ENCODE data around the gene PGAP1. TPM values are rescaled to one million over a fixed set of nuclear protein-coding genes. Genes with fewer than 3 reads are reported as not detected.

PGAP1 gene
- total and polyA plus RNA-seq, 9 of the 15 experiments (the other 6 are each of a cell fraction or from before 2014, with no cell fraction given): 0.08 to 0.73 (median 0.52) TPM

- TF ChIP-seq MLX (CRISPR knock-in tag; conservative IDR thresholded peaks at IDR 0.05) (no peak), TFE3 (CRISPR knock-in tag; IDR thresholded peaks at IDR 0.05) (no peak), SUPT5H (IDR thresholded peaks at IDR 0.05) (no peak), CAMTA2 (CRISPR knock-in tag; conservative IDR thresholded peaks at IDR 0.05) (no peak)
These were observed 42.1 kb downstream of the PGAP1 start (continued) for GRCh38 chr2:196884368-196884767.

DNA sequence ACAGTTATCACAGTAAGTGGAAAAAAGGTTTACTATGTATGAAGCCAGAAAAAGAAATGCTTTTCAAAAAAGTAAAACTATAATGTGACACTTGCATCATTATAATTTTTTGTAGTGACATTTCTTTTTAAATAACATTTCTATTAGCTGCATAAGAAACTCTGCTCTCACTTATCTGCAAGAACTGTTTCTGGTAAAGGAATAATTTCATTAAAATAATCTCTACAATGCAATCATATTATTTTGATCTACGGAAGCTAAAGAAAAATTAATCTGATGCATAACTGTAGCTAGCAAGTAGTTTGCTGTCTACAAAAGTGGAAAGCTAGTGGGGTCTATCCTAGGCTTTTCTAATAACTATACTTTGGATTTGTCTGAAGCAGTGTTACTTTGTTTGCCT, 50.1 kb downstream of the PGAP1 start:
- CTCF ChIA-PET (ENCODE audit: low intra/inter-chr PET ratio): no interaction called here
- no peak overlapping the region for H2AFZ ChIP-seq (ENCODE audit: low read depth, low read length)
- no TSS peak for BruUV-seq (replicated peaks)
- DNase-seq (ENCODE audit: extremely low read depth in 1 of 4, low spot score in 3 of 4) (no peak), ATAC-seq (no peak), FAIRE-seq (no peak)
- H3K4me3 ChIP-seq: no peak overlapping the region
- H3K4me2 ChIP-seq (ENCODE audit: insufficient read depth, low read length): no peak overlapping the region
- H3K79me2 ChIP-seq (ENCODE audit: control insufficient read depth, insufficient read depth, low read length): no peaks in the 10 kb centered on the region
- TF ChIP-seq, protein P1, sequence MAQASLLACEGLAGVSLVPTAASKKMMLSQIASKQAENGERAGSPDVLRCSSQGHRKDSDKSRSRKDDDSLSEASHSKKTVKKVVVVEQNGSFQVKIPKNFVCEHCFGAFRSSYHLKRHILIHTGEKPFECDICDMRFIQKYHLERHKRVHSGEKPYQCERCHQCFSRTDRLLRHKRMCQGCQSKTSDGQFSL (CRISPR knock-in tag; IDR thresholded peaks at IDR 0.05): no peak
- TF ChIP-seq, protein P1 (tag; IDR thresholded peaks at IDR 0.05): no peak
- no peak for TF ChIP-seq ATF3 (IDR thresholded peaks at IDR 0.05)
- no peak for TF ChIP-seq ATF3 (CRISPR knock-in tag; conservative IDR thresholded peaks at IDR 0.05)
- TF ChIP-seq, protein P2, sequence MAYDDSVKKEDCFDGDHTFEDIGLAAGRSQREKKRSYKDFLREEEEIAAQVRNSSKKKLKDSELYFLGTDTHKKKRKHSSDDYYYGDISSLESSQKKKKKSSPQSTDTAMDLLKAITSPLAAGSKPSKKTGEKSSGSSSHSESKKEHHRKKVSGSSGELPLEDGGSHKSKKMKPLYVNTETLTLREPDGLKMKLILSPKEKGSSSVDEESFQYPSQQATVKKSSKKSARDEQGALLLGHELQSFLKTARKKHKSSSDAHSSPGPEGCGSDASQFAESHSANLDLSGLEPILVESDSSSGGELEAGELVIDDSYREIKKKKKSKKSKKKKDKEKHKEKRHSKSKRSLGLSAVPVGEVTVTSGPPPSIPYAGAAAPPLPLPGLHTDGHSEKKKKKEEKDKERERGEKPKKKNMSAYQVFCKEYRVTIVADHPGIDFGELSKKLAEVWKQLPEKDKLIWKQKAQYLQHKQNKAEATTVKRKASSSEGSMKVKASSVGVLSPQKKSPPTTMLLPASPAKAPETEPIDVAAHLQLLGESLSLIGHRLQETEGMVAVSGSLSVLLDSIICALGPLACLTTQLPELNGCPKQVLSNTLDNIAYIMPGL (CRISPR knock-in tag; IDR thresholded peaks at IDR 0.05): no peak
- no peak for TF ChIP-seq RBM22 (IDR thresholded peaks at IDR 0.05; ENCODE audit: low read depth, low read length, poor library complexity, severe bottlenecking)
- H3K36me3 ChIP-seq (ENCODE audit: control insufficient read depth, insufficient read depth, low read length): no peaks in the 10 kb centered on the region
- no peaks in the 10 kb centered on the region for H3K27me3 ChIP-seq (ENCODE audit: control insufficient read depth in 2 of 2, insufficient read depth in 2 of 2, low read length in 2 of 2)
- intact Hi-C loops (cut with micrococcal nuclease): no loop called here
- H4K20me1 ChIP-seq (replicated peaks; ENCODE audit: control insufficient read depth, insufficient read depth, low read length): no peaks in the 10 kb centered on the region
- H3K9me3 ChIP-seq (replicated peaks; ENCODE audit: control insufficient read depth, insufficient read depth, low read depth, low read length): no peaks in the 10 kb centered on the region
- H3K9ac ChIP-seq (ENCODE audit: insufficient read depth in 1 of 2, low read depth in 2 of 2, low read length in 2 of 2): no peak overlapping the region
- 11% methylated on average over 1 of the region's 1 CpG for WGBS (ENCODE audit: insufficient coverage, low coverage, missing lambda C conversion rate)
- no peaks in the 10 kb centered on the region for H3K4me1 ChIP-seq (replicated peaks in 1 of 2; ENCODE audit: control insufficient read depth in 2 of 2, insufficient read depth in 2 of 2, low read length in 2 of 2)
- in situ Hi-C loops (cut with MboI): no loop called here
- H3K9me1 ChIP-seq (ENCODE audit: control insufficient read depth, insufficient read depth, low read length): no peaks in the 10 kb centered on the region
- POLR2A ChIA-PET: no interaction called here
- H3K27ac ChIP-seq (ENCODE audit: extremely low read depth, low read depth, low read length): no peak overlapping the region
